GM18498 (cell line): ENCODE measurements around the gene SEC61G.

Experiments used
- ATAC-seq: cut with Tn5 transposase; IDR thresholded peaks from one replicate; pipeline ENCODE4 v1.9.1; 2021; ENCODE audit warnings: mild to moderate bottlenecking, moderate library complexity; ENCODE audit not compliant: unreplicated experiment

SEC61G gene

GRCh38 chr7:54769203-54769602 lies 10.2 kb upstream of the SEC61G start:
- no peak for ATAC-seq

- no peak for ATAC-seq
Measured at GRCh38 chr7:54764861-54765260, 5.8 kb upstream of the SEC61G start.

GRCh38 chr7:54757711-54758110 lies 1.3 kb downstream of the SEC61G start:
- no peak for ATAC-seq

- ATAC-seq, result no peak
Measured at GRCh38 chr7:54749200-54749599, 9.8 kb downstream of the SEC61G start.

GRCh38 chr7:54747234-54747633 lies 11.8 kb downstream of the SEC61G start:
- no peak for ATAC-seq

GRCh38 chr7:54743580-54743979 lies 15.4 kb downstream of the SEC61G start:
- no peak for ATAC-seq

GRCh38 chr7:54738737-54739136 lies 20.3 kb downstream of the SEC61G start:
- no peak for ATAC-seq

- ATAC-seq, result no peak
Measured at GRCh38 chr7:54729107-54729506, 29.9 kb downstream of the SEC61G start.

- ATAC-seq, result no peak
Measured at GRCh38 chr7:54728411-54728810, 30.6 kb downstream of the SEC61G start.

- no peak for ATAC-seq
Measured at GRCh38 chr7:54725255-54725654, 33.8 kb downstream of the SEC61G start.

GRCh38 chr7:54722502-54722901 lies 36.5 kb downstream of the SEC61G start:
- ATAC-seq, result no peak

GRCh38 chr7:54722026-54722425 lies 37.0 kb downstream of the SEC61G start:
- ATAC-seq, result no peak

- ATAC-seq, result no peak
Measured at GRCh38 chr7:54719974-54720373, 39.0 kb downstream of the SEC61G start.

GRCh38 chr7:54719425-54719824 lies 39.6 kb downstream of the SEC61G start:
- ATAC-seq, result no peak

GRCh38 chr7:54712820-54713219 lies 46.2 kb downstream of the SEC61G start:
- ATAC-seq, result no peak

- ATAC-seq, result no peak
Measured at GRCh38 chr7:54711900-54712595, 47.0 kb downstream of the SEC61G start.

- no peak for ATAC-seq
Measured at GRCh38 chr7:54709283-54709682, 49.7 kb downstream of the SEC61G start.

- ATAC-seq, result no peak
Measured at GRCh38 chr7:54705436-54705835, 53.6 kb downstream of the SEC61G start.

- no peak for ATAC-seq
Measured at GRCh38 chr7:54704851-54705250, 54.2 kb downstream of the SEC61G start.
